Glutamatergic neuron (in vitro differentiated cells): ENCODE results near the gene AP2A1. TPM values are rescaled to one million over a fixed set of nuclear protein-coding genes. Genes with fewer than 3 reads are reported as not detected.
A peak's percentile ranks its signal among the peaks of the same experiment; 100 is the strongest.

Source experiments
- DNase-seq: peaks from one replicate; pipeline ENCODE4 v3.0.0; 2022
- H3K27ac Mint-ChIP-seq: one replicate; pipeline ENCODE4 v1.8.0; 2020; ENCODE audit warnings: mild to moderate bottlenecking, mixed read lengths, inconsistent platforms; ENCODE audit not compliant: unreplicated experiment
- H3K27me3 Mint-ChIP-seq: one replicate; pipeline ENCODE4 v1.8.0; 2020; ENCODE audit warnings: mild to moderate bottlenecking, moderate library complexity, mixed read lengths, inconsistent platforms; ENCODE audit not compliant: unreplicated experiment
- H3K36me3 Mint-ChIP-seq: one replicate; pipeline ENCODE4 v1.8.0; 2020; ENCODE audit warnings: mild to moderate bottlenecking, mixed read lengths, inconsistent platforms; ENCODE audit not compliant: unreplicated experiment
- H3K4me1 Mint-ChIP-seq: one replicate; pipeline ENCODE4 v1.8.0; 2020; ENCODE audit warnings: mild to moderate bottlenecking, low read depth, mixed read lengths, inconsistent platforms; ENCODE audit not compliant: unreplicated experiment
- H3K4me3 Mint-ChIP-seq: one replicate; pipeline ENCODE4 v1.8.0; 2020; ENCODE audit warnings: mild to moderate bottlenecking, mixed read lengths, inconsistent platforms; ENCODE audit not compliant: unreplicated experiment
- H3K9me3 Mint-ChIP-seq: one replicate; pipeline ENCODE4 v1.8.0; 2020; ENCODE audit warnings: mild to moderate bottlenecking, moderate library complexity, mixed read lengths, inconsistent platforms; ENCODE audit not compliant: unreplicated experiment
- CTCF ChIP-seq: fragments of 200-600 bp; sonication (generic); IDR thresholded peaks from one replicate; pipeline ENCODE4 v1.5.0; 2021; ENCODE audit not compliant: partially characterized antibody, unreplicated experiment
- total RNA-seq: library from RNA; stranded (reverse); fragmentation: NEBNext Ultra II Directional; extraction: Animal tissue kit (Norgen Biotek cat#: 25700); gene quantifications from one replicate; pipeline ENCODE4 v1.2.1, GENCODE V29; 2021; ENCODE audit not compliant: unreplicated experiment

AP2A1 gene
- total RNA-seq, 1 donor from 2014 or later = 175 TPM

GRCh38 chr19:49786376-49786820 is 19.6 kb downstream of the AP2A1 start:
- Mint-ChIP-seq H3K27me3 (peaks cover 3% of the 10 kb centered on the region), H3K36me3 (peaks cover 13% of the 10 kb centered on the region), H3K4me1 (peaks cover 5% of the 10 kb centered on the region), H3K9me3 (peaks cover 6% of the 10 kb centered on the region), H3K4me3 (no peak overlapping the region), H3K27ac (peak overlapping the region; percentile 39)
- DNase-seq = no peak
- no peak for TF ChIP-seq CTCF

GRCh38 chr19:49787746-49788145 is 20.9 kb downstream of the AP2A1 start:
- H3K4me1 Mint-ChIP-seq = peaks cover 5% of the 10 kb centered on the region

GRCh38 chr19:49788857-49789256 is 22.1 kb downstream of the AP2A1 start:
- Mint-ChIP-seq H3K27ac (peak overlapping the region; percentile 17), H3K4me1 (peaks cover 5% of the 10 kb centered on the region), H3K9me3 (peaks cover 4% of the 10 kb centered on the region), H3K27me3 (peaks cover 3% of the 10 kb centered on the region), H3K4me3 (no peak overlapping the region), H3K36me3 (peaks cover 13% of the 10 kb centered on the region)
- no peak for DNase-seq
- no peak for TF ChIP-seq CTCF

More at GRCh38 chr19:49787746-49788145, 20.9 kb downstream of the AP2A1 start:
- peak overlapping the region; percentile 28 for H3K27ac Mint-ChIP-seq
- H3K36me3 Mint-ChIP-seq = peaks cover 13% of the 10 kb centered on the region
- no peak for DNase-seq
- peak overlapping the region; percentile 25 for H3K4me3 Mint-ChIP-seq
- peaks cover 3% of the 10 kb centered on the region for H3K27me3 Mint-ChIP-seq
- peaks cover 5% of the 10 kb centered on the region for H3K9me3 Mint-ChIP-seq
- TF ChIP-seq CTCF = no peak

- DNase-seq = no peak
- peaks cover 5% of the 10 kb centered on the region for H3K4me1 Mint-ChIP-seq
- no peak overlapping the region for H3K4me3 Mint-ChIP-seq
- TF ChIP-seq CTCF = no peak
- peaks cover 3% of the 10 kb centered on the region for H3K9me3 Mint-ChIP-seq
- H3K27ac Mint-ChIP-seq = no peak overlapping the region
- peaks cover 6% of the 10 kb centered on the region for H3K27me3 Mint-ChIP-seq
- H3K36me3 Mint-ChIP-seq = peaks cover 6% of the 10 kb centered on the region
Observed at GRCh38 chr19:49790866-49791265, 24.1 kb downstream of the AP2A1 start.

GRCh38 chr19:49791776-49792445 is 25.1 kb downstream of the AP2A1 start:
- Mint-ChIP-seq H3K36me3 (peaks cover 11% of the 10 kb centered on the region), H3K4me1 (peaks cover 1% of the 10 kb centered on the region), H3K4me3 (no peak overlapping the region), H3K9me3 (peaks cover 3% of the 10 kb centered on the region), H3K27ac (no peak overlapping the region), H3K27me3 (peaks cover 9% of the 10 kb centered on the region)
- TF ChIP-seq CTCF = no peak
- no peak for DNase-seq
